GM21447 (cell line): Measurements from ENCODE around the gene UNC5B.

Experiments used
- ATAC-seq: cut with Tn5 transposase; IDR thresholded peaks from one replicate; pipeline ENCODE4 v1.9.1; 2021; ENCODE audit not compliant: unreplicated experiment

UNC5B gene

DNA sequence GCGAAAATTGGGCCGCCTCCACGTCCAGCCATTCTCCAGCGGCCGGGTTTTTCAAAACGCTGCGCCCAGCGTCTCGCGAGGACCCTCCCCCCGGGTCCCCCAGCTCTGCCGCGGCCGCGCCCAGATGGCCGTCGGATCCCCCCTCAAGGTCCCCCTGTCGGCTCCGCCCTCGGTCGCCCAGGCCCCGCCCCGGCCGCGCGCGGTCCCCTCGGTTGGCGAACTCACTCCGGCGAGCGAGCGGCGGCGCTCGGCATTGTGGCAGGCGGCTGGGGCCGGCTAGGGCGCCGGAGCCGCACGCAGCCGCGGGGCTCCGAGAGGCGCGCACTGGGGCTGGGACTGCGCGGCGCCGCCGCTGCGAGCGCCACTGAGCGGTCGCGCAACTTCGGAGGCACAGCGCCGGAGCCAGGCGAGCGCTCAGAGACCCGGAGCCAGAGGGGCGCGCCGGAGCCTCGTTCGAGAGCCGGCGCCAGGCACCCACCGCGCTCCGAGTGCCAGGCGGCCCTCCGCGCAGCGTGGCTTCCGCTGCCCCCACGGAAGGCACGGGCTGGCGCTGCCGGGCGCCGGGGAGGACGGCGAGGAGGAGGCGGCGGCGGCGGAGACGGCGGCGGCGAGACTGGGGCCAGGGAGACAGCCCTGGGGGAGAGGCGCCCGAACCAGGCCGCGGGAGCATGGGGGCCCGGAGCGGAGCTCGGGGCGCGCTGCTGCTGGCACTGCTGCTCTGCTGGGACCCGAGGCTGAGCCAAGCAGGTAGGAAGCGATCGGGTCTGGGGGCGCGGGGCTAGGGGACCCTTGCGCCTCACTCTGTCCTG lies at the start of gene UNC5B:
UNC5B (plus strand) TSS at position 253 of the 809 bp plus-strand sequence; CDS start at position 669, 416 bp downstream.
- ATAC-seq = no peak

DNA sequence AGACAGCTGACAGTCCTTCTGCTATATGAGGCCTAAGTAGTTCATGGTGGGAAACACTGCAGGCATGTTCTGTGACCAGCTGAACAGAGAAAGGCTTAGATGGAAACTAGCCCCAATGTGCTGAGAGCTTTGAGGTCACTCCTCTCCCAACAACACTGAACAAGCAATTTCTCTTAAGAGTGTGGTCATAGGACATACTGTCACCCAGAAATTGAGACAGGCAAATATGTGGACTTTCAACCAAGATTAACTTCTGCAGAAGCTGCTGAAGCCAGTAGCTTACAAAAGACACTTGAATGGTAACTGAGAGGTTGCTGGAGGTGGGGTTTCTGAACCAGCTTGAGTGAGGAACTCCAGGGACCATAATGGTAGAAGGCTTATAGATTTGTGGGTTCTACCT lies 38.9 kb upstream of the UNC5B start:
- ATAC-seq = no peak

DNA sequence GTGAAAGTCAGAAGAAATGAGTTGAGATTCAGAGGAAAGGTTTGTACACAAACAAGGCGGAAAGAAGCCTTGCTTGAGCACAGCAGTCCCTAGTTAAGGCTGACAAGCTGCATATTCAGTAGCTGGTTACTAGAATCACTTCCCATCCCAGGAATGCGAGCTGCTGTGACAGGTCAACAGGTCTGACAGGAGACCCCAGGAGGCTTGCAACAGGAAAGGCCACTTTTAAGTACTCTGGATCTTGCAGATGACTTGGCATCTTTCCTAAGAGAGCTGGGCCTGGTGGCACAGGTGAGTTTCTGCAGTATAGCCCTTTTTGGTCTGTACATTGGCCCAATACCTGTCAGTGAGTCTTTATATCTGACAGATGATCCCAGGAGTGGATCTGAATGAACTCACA lies 35.7 kb upstream of the UNC5B start:
- no peak for ATAC-seq

DNA sequence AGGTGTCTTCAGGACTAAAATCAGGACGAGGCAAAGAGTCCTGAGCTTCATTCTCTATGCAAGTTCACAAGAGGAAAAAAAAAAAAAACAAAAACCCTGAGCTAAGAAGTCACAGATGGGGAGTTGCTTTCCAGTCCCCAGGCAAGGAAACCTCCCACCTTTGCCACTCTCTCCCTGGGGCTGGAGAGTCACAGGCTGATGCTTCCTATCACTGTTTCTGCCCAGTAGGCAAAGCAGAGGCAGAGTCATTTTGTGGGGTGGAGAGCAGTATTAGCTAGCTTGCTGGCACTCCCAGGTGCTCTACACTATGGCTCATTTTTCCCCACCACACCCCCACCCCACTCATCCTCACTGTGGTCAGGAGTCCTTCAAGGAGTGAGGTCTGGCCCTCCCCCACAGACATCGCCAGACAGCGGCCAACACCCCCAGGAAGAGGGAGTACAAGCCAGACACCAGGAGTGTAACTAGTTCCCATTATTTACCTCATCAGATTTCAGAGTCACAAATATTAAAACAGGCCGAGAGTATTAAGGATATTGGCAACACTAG lies 34.6 kb upstream of the UNC5B start:
- ATAC-seq = no peak

DNA sequence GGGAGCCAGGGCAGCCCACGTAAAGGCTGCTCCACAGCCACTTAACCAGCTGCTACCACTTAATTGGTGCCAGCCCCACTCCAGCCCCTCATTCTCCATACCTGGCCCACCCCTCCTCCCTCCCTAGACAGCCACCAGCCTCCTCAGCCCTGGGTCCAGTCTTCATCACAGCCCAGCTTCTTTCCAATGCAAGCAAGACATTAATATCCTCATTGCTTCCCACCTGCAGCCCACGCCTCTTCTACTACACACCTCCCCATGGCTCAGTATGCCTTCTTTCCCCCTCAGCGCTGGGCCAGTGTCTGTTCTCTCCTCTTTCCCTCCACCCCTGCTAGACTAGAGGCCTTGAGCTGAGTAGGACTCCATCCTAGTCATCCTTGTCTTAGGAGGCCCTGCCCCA lies 33.5 kb upstream of the UNC5B start:
- no peak for ATAC-seq

DNA sequence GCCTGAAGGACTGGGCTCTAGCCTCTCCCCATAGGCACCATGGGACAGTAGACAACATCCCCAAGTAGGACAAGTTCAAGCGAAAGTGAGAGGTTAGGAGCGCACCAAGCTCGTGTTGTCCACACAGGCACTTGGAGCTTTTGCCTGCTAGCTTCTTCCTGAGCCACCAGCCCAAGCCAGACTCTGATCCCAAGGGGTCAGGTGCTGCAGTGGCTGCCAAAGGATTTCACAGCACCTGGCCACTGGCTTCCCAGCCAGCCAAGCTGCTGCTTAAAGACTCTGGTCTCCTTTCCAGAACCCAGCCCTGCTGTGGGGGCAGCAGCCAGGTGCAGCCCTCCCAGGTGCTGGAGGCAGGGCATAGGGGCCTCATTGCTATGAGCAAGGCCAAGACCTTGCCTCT lies 33.0 kb upstream of the UNC5B start:
- ATAC-seq = no peak

DNA sequence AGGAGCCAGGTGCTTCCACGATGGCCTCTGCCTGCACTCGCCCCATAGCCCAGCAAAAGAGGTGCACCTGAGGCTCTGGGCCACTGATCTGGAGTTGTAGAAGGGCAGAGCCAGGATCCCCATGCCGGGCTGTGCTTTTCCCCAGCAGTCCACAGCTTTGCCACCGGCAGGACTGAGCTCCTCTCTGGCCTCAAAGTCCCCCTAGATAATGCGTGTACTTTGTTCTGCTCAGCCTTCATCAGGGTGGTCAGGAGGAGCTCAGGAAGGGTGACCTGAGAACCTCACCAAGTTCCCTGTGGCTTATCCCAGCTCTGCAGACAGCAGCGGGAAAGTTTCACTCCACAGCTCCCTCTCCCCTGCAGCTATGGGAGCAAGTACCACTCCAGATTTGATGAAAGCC lies 27.9 kb upstream of the UNC5B start:
- no peak for ATAC-seq

DNA sequence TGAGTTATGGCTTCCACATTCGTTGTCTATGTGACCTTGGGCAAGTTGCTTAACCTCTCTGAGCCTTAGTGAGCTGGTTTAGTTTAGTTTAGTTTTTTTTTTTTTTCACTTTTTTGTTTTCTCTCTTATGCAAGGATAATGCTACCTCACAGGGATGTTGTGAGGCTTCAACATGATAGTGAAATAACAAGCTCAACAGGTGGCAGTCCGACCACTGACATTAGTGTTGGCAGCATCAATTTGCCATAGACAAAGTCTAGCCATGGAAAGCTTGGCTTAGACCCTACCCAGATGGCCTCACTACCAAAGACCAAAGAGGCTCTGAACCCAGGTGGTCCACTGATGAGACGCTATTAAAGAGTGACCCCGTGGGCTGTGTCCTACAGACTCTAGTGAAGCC lies 27.2 kb upstream of the UNC5B start:
- no peak for ATAC-seq

DNA sequence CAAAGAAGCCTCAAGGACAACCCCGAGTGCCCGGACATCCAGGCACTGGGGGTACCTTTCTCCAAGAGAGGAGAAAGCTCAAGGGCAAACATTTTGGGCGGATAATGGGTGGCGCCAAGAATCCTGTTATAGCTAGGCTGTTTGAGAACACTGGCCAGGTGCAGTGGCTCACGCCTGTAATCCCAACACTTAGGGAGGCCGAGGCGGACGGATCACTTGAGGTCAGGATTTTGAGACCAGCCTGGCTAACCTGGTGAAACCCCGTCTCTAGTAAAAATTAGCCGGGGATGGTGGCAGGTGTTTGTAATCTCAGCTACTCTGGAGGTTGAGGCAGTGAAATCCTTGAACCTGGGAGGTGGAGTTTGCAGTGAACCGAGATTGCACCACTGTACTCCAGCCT lies 25.2 kb upstream of the UNC5B start:
- no peak for ATAC-seq

DNA sequence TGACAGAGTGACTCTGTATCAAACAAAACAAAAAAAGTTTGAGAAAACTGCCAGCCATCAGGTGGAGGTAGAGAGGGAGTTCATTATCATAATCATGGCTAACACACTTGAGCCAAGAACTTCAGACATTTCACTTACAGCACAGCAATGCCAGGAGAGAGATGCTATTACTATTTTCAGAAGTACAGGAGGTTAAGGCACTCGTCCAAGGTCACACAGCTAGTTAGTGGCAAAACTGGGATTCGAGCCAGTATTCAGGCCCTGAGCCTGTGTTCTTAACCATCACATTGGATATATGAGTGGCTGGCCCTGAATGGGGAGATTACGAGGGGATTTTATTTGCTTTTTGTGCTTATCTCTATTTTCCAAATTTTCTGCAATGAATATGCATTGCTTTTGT lies 24.8 kb upstream of the UNC5B start:
- ATAC-seq = no peak

DNA sequence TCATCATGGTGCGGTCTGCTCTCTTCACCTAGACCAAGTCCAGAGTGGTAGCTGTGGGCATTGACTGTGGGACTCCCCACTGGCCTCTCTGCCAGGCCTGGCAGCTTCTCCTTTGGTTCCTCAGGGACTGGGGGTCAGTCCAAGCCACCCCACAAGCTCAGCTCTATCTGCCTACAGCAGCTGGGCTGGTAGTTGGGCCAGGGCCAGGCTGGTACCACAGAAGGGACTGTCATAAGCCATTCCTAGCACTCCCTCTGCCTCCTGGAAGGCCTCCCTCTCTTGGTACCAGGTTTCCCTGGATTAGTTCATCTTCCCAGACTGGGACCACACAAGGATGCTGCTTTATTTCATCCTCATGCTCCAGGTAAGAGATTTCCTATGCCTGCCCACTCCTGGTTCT lies 24.2 kb upstream of the UNC5B start:
- ATAC-seq = no peak

DNA sequence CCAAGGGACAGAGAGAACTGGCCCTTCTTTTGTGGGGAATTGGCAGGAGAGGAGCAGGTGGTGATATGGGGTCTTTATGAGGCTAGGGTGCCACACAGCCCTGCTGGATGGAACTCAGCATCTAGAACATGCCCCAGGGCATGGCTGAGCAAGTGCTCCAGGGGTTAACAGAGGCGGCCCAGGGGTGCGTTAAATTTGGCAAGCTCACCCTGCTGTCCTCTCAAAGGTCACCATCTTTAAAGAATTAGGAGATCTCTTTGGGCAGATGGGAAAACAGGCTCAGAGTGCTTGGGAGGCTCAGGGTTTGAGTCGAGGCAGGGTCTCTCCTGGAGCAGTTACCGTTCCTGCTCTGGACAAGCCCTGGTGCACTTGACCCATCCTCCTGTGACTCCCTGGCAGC lies 21.4 kb upstream of the UNC5B start:
- no peak for ATAC-seq

DNA sequence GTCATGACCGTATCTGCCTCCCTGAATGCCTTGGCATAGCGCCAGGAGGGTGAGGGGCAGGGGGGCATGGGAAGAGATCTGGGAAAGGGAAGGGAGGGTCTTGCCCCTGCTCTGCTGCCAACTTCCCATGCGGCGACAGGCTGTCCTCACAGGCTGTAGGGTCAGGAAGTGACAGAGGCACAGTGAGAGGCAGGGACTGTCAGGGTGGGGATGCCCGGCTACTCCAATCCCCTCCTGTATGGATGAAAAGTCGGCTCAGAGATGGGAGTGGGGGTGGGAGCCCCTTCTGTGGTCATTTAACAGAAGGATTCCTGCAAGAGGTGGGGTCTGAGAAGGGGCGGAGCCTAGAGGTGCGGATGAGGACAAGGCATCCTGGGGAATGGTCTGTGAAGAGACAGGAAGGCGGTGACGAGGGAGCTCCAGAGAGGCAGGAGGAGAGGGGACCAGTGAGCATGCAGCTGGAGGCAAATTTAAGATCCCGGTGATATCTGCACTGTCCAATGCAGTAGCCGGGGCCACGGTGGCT lies 20.8 kb upstream of the UNC5B start:
- no peak for ATAC-seq

DNA sequence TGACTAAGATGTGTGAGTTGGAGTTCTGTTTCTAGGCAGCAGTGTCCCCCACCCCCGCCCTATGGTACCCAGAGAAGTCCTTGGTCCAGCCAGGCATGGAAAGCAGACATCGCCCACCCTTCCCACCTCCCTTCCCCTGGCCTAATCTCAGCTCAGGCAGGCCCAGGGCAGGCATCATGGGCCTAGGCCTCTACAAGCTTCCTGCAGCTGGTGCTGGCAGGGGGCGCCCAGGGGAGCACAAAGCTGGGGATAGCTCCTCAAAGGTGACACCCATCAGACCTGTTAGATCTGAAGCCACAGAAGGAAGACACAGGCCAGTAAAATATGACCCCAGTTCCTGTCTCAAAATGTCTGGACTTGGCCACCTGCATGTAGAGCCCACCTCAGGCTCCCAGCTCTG lies 18.9 kb upstream of the UNC5B start:
- no peak for ATAC-seq

DNA sequence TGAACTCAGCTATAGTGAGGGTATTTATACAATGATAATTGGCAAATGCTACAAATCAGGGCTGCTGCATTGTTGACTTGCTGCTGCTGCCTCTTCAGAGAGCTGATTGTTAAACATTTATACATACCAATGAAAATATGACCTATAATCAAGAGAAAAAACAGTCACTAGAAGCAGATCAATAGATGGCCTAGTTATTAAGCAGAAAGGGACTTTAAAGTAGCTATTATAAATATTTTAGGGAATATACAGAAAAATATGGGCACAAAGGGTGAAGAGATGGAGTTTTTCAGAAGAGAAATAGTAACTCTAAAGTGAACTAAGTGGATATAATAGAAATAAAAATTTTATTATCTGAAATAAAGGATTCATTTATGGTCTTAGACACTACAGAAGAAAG lies 14.4 kb upstream of the UNC5B start:
- no peak for ATAC-seq

DNA sequence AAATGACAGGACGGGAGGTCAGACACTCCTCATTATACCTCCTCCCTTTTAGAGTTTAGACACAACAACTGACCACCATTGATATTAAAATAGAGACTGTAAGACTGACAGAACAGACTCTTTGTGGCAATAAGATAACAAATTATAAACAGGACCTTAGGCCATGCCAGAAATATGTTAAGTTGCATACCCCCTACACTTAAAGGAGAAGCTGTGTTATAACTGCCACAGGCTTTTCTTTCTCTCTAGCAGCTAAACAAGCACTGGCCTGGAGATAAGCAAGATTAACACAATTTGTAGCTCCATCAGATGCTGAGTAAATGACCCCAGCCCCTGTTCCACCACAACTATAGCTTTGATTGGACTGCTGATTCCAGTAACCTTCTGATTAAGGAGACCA lies 10.5 kb upstream of the UNC5B start:
- no peak for ATAC-seq

DNA sequence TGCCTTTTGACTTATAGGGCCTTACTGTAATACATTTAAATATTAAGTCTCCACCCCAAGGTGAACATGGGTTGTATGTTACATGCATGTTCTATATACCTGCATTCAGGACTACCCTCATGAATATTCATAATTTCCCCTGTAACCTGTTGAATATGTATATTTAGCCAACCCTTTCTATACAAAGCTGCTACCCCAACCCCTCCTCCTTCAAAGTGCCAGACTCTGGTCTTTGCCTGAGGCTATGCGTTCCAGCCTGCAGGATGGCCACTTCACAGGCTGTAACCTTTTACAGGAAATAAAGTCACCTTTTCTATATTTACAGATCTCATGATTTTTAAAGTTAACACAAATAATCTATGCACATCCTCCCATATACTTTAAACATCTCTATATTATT lies 10.1 kb upstream of the UNC5B start:
- ATAC-seq = no peak

DNA sequence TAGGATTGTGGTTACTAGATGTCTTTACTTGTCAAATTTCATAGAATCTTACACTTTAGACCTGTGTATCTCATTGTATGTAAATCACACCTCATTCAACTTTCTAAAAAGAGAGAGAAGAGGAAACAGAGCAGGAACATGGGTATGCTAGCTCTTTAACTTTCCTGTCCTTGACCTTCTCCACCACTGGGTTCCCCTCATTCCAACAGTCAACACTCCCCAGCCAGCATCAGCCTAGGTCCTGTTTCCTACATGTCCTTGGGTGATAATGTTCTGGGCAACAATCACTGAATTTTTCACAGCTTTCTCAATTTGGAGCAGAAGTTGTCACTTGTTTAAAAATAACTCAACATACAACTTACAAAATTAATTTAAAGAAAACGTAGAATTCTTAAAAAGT lies 9.2 kb upstream of the UNC5B start:
- no peak for ATAC-seq

DNA sequence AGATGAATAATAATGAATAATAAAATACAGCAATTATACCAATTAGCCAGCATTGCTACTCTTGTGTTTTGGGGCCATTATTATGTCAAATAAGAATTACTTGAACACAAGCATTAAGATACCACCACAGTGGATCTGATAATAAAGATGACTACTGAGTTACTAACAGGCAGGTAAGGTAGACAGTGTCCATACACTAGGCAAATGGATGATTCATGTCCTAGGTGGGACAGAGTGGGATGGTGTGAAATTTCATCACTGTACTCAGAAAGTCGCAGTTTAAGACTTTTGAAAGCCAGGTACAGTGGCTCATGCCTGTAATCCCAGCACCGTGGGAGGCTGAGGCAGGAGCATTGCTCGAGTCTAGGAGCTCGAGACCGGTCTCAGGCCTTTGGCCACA lies 8.7 kb upstream of the UNC5B start:
- ATAC-seq = no peak

DNA sequence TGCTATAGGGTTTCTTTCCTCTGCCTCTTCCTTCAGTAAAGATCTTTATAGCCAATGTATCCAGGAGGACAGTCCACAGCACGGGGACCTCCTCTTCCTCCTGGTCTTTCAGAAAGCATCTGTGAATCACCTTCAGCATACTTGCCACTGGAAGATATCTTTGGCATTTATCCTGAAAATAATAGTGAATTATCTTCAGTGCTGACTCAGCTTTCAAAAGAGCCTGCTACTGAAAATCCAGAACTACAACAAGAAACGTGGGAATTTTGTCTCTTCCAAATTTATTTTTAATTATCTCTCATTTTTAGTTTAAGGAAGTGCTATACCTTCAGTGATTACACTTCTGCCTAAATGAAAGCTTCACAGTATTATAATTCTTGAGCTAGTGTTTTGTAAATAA lies 7.6 kb upstream of the UNC5B start:
- ATAC-seq = no peak

DNA sequence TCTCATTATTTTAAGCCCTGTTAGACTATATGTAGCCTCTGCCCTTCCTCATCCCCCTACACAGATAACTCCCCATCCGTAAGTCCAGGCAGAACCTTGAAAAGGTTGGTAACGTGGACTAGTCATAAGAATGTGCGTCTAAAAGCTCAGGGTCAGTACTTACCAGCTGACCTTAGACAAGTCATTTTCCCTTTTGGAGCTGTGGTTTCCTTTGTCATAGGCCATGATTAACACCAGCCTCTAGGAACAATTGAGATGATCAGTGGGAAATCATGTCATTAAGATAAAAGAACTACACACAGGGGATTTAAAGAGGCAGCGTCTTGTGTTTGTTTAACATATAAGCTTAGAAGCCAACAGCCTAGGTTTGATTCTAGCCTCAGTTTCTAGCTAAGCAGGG lies 6.9 kb upstream of the UNC5B start:
- no peak for ATAC-seq

DNA sequence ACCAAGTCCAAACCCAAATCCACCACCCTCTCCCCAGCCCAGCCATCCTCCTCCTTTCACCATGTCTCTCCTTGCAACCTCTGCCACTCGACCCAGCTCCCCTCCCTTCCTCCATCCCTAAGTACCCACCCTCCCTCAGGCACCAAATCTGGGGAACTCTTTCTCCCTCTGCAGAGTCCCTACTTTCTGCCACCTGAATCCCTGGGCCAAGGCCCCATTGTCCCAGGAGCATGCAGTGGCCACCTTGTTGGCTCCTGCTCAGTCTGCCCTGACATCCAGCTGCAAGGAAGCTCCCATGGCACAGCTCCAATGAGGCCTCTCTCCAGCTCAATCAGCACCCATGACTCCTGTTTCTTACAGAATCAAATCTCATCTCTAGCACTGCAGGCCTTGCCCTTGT lies 5.5 kb upstream of the UNC5B start:
- ATAC-seq = no peak

DNA sequence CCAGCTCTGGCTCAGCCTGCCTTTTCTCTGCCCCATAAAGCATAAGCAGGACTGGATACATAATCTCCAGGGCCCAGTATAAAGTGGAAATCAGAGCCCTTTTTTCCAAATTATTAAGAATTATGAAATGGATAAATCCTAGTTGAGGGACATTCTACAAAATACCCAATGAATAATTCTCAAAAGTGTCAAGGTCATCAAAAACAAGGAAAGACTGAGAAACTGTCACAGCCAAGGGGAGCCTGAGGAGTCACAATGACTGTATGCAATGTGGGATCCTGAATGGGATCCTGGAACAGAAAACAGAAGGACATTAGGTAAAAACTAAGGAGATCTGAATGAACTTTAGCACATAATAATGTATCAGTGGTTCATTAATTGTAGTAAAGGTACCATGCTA lies 4.8 kb upstream of the UNC5B start:
- no peak for ATAC-seq
